HuH-7.5 (cell line): ENCODE measurements around the gene SGMS1.
"Not testable (repeated sequence)": the region's sequence is repeated elsewhere in the genome, so short reads cannot be mapped to it uniquely, and the experiment has no call there.

Experiments used
- DNase-seq: peaks from one replicate; pipeline ENCODE4 v3.0.0; 2011; ENCODE audit warnings: low spot score

SGMS1 gene

DNA sequence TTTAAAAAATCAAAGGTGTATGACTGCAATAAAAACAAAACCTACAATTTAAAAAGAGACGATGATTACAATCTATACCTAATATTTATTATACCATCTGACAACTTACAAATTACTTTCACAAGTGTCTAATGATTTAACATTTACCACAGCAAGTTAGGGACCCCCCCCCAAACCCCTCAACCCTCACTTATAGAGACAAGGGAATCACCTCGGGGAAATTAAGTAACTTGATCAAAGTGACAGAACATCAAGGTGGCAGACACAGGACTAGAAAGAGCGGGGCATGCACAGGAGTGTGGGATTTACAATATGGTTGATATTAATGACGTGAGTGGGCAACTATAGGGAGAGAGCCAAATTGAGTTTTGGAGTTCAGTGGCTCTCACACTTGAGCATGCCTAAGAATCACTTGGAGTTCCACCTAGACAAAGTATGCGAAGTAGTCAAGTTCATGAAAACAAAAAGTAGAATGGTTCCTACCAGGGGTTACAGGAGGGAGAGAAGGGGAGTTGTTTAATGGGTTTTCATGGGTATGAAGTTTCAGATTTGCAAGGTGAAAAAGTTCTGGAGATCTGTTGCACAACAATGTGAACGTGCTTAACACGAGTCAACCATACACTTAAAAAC, 43.4 kb downstream of the SGMS1 start:
- DNase-seq: no peak

DNA sequence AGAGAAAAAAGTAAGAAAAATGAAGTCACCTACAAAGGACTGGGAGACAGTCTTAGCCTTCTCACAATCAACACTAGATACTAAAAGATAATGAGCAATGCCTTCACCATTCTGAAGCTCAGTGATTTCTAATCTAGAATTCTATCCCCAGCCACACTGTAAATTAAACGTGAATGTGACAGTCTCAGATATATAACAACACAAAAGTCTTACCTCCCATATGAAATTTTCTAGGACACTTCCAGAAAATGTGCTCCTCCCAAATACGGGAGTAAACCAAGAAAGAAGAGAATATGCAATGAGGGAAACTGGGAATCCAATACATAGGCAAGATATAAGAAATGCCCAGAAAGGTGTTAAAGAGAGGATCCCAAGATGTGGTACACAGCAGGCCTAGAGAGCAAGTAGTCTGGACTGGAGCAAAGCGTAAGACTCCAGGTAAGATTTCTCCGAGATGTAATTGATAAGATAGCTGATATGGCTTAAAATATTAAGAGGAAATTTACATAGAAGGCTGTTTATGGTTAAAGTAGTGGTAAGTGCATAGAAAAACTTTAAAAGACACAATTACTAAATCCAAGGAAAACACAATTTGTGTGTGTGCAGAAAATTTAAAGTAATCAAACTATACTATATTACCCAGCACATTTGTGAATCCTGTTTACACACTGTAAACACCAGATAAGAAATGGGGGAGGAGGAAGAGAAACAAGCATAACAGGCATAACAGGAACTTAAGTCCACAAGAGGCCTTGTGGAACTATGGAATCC, 44.1 kb downstream of the SGMS1 start:
- DNase-seq: no peak

DNA sequence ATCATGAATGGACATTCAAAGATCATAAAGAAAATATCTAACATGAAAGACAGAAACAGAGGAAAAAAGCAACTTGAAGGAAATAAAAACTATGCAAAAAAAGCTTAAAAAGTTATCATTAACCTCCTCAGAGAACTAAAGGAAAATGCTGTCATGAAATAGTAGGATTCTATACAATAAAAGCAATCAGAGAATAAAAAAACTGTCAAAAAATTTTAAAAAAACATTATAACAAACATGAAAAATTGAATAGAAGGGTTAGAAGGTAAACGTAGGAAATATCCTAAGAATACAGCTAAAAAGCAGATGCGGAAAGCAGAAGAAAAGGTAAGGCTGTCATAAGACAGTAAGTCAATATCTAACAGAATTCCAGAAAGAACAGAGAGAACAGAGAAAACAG, 44.8 kb downstream of the SGMS1 start:
- no peak for DNase-seq

DNA sequence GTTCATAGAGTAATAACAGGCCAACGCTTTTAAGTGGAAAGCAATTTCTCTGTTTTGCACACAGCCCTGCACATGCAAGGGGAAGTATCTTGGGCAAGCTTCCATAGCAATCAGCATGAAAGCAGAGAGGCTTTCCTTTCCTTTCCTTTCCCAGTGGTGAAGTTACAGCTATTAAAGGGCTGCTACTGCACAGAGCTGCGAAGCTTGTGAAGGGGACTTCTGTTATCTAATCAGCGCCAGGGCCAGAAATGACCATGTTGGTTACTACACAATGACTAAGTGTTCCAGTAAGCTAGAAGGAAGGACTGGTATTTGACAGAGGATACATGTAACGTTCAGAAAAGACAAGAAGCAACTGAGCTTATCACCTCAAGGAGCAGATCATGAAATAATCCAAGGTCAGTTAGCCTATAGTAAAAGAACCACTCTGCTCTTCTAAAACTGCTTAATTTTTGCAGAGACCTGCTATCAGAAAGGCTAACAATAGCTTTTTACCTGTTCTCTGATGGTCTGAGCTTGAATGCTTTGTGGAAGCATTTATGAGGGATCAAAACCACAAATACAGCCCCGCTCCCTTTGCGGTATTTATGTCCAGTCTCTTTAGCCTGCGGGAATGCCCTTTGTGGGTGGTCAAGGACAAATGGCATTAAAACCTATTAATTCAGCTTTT, 45.9 kb downstream of the SGMS1 start:
- no peak for DNase-seq

DNA sequence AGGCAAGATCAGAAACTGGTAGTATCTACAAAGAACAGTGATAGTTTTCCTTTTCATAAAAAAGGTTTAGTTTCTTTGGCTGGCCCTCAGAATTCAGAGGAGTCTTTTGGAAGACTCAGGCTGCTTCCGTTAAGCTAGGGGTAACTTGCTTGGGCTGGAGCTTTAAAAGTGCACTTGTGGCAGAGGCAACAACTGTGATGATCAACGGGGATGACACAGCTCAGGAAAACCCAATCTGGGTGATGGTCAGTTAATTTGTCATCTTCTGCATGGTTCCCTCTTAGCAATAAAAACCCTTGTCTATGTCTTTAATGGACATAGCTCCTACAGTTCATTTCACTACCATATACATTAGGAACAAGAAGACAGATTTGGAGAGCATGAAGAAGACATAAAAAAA, 46.7 kb downstream of the SGMS1 start:
- DNase-seq: no peak

DNA sequence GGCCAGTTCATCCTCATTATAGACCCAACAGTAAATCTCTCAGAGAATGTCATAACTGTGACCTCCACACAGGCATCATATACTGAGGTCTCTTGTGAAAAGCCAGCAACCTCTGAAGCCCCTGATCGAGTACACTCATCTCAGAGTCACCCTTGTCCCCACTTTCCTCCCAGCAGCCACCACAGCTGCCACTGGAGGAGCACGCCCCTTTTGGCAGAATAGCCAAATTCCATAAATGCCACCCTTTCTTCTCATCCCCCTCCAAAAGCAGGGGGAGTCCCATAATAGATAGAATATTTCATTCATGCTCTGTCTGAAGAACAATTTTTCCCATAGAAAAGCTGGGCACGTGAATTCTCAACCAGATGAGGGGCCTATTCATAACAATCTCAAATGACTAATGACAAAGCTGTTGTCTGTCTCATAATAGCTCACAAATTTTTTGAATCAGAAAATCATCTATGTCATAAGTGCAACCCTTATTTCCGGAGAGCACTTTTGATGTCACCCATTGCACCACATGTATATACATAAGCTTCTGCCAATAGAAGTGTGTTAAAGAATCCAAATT, 47.4 kb downstream of the SGMS1 start:
- no peak for DNase-seq

DNA sequence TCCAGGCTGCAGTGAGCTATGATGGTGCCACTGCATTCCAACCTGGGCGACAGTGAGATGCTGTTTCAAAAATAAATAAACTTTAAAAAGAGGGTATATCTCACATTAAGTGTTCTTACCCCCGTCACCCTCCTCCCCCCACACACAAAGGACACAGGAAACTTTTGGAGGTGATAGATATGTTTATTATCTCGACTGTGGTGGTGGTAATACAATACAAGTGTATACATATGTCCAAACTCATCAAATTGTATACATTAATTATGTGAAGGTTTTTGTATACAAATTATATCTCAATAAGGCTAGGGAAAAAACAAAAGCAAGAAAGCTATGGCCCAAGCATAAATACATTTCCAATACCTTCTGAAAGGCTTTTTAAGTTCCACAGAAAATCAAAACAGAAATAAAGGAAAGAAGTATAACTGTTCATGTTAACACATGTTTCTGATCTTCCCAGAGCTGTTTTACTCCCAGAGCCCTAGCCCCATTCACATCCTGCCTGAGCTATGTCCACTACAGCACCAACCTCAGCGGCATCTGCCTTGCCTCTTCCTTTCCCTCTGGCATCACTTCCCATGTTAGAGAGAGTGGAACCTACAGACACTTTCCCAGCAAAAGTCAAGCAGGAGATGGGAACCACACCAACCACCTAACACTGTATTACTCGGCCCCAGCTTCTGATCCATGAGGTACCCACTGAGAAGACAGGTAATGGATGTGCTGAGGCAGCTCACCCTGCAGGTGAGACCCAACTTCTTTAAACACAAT, 48.1 kb downstream of the SGMS1 start:
- no peak for DNase-seq

DNA sequence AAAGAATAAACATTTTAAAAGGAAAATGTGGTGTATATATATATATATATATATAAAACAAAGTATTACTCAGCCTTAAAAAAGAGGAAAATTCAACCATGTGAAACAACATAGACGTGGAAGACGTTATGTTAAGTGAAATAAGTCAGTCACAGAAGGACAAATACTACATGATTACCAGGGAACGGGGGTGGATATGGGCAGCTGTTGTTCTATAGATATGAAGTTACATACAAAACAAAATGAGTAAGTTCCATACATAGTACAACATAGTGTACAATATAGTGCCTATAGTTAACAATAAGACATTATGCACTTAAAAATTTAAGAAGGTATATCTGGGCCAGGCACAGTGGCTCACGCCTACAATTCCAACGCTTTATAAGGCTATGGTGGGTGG, 48.8 kb downstream of the SGMS1 start:
- no peak for DNase-seq

DNA sequence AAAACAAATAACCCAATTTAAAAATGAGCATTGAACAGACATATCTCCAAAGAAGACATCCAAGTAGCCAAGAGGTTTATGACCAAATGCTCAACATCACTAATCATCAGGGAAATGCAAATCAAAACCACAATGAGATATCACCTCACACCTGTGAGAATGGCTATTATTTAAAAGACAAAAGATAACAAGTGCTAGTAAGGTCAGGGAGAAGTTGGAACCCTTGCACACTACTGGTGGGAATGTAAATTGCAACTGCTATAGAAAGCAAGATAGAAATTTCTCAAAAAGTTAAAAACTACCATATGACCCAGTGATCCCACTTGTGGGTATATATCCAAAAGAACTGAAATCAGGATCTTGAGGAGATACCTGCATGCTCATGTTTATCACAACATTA, 49.5 kb downstream of the SGMS1 start:
- DNase-seq: no peak

DNA sequence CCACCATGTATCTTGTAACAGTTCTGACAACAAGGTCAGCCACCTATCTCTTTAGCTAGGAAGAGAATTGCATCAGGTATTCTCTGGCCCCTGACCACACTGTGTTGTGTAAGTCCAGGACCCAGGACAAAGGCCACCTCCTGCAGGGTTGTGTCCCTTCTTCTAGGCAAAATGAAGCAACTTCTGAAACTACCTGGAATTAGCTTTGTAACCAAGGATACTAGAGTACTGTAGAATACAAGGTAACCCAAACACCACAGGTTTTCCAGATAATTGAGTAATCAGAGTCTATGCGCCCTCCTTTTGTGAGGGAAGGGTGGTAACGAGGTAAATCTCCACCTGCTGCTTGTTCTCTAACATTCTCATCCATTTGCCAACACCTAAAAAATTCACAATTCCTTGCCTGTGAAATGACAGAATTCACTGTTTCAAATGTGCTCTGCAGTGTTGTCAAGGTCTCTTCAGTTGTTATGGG, 51.7 kb downstream of the SGMS1 start:
- no peak for DNase-seq

DNA sequence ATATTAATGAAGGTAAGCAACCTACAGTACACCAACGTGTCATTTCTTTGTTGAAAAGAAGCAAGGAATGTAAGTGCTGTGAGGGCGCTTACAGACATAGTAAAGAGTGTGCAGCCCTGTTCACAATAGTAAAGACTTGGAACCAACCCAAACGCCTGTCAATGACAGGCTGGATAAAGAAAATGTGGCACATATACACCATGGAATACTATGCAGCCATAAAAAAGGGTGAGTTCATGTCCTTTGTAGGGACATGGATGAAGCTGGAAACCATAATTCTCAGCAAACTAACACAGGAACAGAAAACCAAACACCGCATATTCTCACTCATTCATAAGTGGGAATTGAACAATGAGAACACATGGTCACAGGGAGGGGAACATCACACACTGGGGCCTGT, 55.0 kb downstream of the SGMS1 start:
- DNase-seq: not testable (repeated sequence)

DNA sequence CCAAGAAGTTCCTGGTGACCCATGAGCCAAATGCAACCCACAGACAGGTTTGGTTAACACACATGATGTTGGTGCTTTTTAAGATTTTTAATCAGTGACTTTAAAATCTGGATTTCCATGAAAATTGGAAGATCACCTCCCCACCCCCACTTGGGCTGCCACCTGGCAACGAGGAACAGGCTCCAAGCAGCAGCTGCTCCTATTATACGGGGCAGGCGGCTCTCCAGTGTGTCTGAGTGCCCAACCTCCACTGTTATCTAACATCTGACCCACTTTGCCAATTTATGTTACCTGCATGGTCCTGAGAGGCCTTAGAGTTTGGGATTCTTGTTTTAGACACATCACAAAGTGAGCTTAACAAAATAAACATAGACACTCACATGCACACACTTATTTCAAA, 56.4 kb downstream of the SGMS1 start:
- no peak for DNase-seq

DNA sequence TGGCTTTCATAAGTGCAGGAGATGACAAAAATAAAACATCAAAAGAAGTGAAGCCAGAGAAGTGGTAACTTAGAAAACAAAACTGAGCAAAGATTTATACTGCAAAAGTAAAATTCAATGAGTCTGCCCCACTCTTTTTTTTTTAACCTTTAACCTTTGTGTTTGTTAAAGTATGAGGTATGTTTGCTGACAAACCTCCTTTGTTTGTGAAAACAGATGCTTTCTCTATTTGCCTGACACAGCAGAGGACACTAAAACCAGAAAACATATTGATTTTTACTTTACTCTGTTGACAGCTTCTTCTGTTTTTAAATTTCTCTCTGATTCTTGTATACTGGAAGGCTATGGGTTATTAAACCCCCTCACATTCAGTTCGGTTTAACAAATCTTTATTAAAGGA, 57.6 kb downstream of the SGMS1 start:
- DNase-seq: no peak

DNA sequence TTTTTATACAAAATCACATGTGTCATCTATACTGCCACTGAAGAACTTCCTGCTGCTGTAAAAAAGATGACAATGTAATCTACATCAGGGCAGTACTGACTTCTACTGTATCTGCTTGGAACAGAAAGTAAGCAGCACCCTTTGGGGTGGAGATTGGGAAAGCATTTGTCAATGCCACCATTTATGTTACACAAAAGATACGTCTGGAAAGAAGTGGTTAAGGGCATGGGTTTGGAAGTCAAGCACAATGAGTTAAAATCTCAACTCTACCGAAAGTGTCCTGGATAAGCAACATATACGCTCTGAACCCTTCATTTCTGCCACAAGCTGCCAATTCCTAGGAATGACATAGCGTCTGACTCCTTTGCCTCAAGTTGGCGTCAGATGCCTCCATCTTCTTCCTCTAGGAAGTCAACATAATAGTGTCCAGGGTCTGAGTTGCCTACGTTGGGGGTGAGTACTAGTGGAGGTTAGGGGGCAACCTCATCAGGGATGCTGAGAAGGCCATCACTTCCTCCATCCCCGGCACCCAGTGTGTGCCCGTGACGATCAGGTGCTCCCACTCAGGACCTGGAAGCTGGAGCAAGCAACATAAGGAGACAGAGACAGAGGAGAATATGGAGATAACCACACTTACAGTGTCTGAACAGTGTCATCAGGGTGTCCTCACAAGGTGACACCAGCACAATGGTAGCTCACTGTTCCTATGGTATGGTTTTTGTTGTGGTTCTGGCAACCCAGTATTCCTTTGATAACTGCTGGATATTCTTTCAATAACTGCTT, 58.3 kb downstream of the SGMS1 start:
- DNase-seq: no peak

DNA sequence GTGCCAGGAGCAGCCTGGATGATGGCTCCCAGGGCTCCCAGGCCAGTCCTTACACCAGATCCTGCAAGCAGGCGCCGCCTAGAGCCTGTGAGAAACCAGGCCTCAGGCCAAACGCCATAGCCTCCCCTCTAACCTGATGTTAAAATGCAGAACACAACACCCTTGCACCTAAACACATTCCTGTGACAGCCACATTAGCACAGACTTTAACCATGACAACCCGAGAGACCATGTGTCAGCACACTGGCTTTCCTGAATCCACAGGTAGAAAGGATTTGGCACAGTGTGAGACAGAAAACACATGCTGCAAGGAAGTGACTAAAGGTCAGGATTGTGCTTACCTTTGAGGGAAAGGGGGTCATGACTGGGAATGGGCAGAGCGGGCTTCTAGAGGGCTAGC, 59.9 kb downstream of the SGMS1 start:
- no peak for DNase-seq

DNA sequence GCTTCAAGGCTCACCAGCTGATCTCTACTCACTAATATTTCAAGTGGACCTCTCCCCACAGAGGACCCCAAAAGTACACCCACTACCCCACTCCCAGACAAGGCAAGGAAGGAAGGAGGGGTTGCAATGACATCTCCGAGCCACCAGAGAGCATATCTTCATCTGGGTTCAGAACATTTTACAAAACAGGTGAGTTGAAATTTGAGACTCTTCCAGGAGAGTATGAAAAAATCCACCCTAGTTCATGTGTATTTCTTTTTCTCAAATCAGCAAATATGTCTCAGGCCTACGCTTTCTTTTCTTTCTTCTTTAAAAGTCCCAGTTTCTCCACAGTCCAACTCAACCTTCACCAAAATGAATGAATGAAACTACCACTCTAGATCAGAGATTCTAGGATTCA, 61.9 kb downstream of the SGMS1 start:
- DNase-seq: no peak

DNA sequence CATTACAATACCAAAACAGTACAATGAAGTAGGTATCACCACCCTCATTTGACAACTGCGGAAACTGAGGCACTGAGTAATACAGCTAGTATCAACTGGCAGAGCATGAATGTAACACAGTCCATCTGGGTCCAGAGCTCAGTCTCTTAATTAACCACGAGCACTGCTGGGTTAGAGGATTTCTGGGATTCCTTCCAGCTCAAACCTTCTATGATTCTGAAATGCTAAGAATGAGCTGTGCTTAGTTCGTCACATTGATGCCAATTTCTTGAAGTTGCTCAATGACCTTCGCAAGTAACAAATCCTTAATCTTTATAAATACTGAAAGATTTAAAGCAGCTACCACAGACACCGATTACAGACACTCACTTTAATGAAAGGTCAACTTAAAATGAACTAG, 62.5 kb downstream of the SGMS1 start:
- DNase-seq: no peak

DNA sequence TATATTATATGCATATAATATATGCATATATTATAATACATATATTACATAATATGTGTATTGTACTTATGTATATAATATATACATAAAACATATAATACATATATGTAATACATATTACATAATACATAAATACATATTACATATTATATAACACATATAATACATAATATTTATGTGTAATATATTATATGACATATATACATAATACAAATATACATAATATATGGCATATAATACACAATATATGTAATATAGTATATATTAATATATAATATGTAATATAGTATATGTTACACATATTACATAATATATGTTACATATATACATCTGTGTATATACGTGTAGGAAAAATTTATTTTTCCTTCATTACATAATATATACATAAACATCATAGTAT, 63.4 kb downstream of the SGMS1 start:
- no peak for DNase-seq

DNA sequence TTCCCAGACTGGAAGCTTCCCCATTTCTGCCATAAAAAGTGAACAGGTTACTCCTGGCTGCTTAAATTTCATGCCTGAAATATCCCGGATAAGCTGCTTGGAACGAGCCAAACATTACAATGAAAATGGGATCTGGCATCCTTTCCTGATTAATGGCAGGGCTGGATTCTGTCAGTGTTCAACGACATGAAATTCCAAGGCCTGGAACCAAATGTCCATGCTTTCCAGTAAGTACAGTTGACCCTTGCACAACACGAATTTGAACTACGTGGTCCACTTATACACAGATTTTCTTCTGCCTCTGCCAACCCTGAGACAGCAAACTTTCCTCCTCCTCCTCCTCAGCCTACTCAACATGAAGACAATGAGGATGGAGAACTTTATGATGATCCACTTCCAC, 65.4 kb downstream of the SGMS1 start:
- DNase-seq: no peak

DNA sequence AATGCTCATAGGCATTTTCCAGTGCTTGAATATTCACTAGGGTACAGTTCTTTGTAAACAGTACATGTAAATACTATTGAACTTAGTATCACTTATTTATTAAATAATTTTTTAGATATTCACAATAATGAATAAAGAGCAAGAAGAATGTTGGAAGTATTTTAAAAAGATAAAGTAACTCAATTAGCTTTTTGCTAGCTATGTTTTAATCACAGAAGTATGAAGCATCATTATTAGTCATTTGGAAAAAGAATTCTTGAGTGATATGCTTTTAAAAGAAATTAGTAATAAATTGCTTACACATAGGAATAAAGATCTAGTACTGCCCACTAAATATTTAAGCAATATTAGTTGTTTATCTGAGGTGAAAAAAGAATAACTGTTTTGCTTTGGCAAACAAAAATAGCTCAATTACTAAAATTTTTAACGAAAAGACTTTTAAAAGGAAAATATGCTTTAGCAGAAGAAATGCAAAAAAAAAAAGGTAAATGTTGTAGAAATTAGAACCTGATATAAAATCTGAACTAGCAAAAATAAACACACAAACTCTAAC, 66.5 kb downstream of the SGMS1 start:
- no peak for DNase-seq
